Measurements from ENCODE around the gene EFHC2. TPM values are rescaled to one million over a fixed set of nuclear protein-coding genes. Genes with fewer than 3 reads are reported as not detected.

The EFHC2 gene
- total RNA-seq, 1 experiment from 2014 or later, result 1.1 TPM

DNA sequence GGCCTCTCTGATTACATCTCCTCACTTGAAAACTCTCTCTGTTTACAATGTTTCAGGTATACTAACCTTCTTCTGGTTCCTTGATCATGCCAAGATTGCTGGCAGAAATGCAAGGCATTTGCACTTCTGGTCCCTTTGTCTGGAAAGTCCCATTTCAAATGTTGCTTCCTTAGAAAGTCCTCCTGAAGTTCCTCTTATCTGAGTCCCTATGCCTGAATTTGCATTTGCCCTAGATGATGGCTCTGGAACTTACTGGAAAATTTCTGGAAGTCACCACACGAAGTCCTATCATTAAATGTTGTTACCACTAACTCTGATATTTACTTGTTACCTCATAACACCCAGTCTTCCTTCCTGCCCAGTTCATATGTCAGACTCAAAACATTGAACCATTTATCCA is 176.4 kb downstream of the EFHC2 start:
- no peak overlapping the region for H2BK5ac ChIP-seq (ENCODE audit: insufficient read length, low read length)
- H3K4me2 ChIP-seq (ENCODE audit: insufficient read depth, insufficient read length, low read length), result no peak overlapping the region
- no peak overlapping the region for H2BK12ac ChIP-seq (ENCODE audit: insufficient read length, low read depth, low read length)
- TF ChIP-seq, protein P1, sequence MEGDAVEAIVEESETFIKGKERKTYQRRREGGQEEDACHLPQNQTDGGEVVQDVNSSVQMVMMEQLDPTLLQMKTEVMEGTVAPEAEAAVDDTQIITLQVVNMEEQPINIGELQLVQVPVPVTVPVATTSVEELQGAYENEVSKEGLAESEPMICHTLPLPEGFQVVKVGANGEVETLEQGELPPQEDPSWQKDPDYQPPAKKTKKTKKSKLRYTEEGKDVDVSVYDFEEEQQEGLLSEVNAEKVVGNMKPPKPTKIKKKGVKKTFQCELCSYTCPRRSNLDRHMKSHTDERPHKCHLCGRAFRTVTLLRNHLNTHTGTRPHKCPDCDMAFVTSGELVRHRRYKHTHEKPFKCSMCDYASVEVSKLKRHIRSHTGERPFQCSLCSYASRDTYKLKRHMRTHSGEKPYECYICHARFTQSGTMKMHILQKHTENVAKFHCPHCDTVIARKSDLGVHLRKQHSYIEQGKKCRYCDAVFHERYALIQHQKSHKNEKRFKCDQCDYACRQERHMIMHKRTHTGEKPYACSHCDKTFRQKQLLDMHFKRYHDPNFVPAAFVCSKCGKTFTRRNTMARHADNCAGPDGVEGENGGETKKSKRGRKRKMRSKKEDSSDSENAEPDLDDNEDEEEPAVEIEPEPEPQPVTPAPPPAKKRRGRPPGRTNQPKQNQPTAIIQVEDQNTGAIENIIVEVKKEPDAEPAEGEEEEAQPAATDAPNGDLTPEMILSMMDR (conservative IDR thresholded peaks at IDR 0.05), result no peak
- no peak overlapping the region for H4K91ac ChIP-seq (ENCODE audit: insufficient read length, low read depth, low read length)
- peaks cover 4 to 10% (median 6%) of the 10 kb centered on the region in 3 experiments for H3K36me3 Mint-ChIP-seq (ENCODE audit: insufficient read depth in 1 of 3, low read depth in 3 of 3)
- H3K4me3 Mint-ChIP-seq, result no peak overlapping the region
- peaks cover 60 to 62% of the 10 kb centered on the region in 2 experiments for H3K9me3 Mint-ChIP-seq
- DNase-seq, result no peak
- no peak overlapping the region for H3K4ac ChIP-seq (ENCODE audit: low read depth, low read length)
- no peak overlapping the region for H2AFZ ChIP-seq (ENCODE audit: low read length)
- no peak overlapping the region for H3K27ac Mint-ChIP-seq
- H3K56ac ChIP-seq (ENCODE audit: insufficient read length, low read depth, low read length), result no peak overlapping the region
- no peaks in the 10 kb centered on the region for H3K27me3 ChIP-seq (ENCODE audit: insufficient read depth, low read length)
- H4K20me1 ChIP-seq (ENCODE audit: control insufficient read depth, insufficient read depth, insufficient read length), result no peaks in the 10 kb centered on the region
- H3K18ac ChIP-seq (ENCODE audit: insufficient read length, low read depth, low read length), result no peak overlapping the region
- no peaks in the 10 kb centered on the region; the same call in 1 of the 2 replicates for H3K27me3 Mint-ChIP-seq (ENCODE audit: low read depth)
- H2BK15ac ChIP-seq (ENCODE audit: low read depth, low read length), result no peak overlapping the region
- H3K23me2 ChIP-seq (ENCODE audit: insufficient read length, low read depth, low read length, poor library complexity, severe bottlenecking), result no peaks in the 10 kb centered on the region
- WGBS (ENCODE audit: extremely low coverage, insufficient read length, low lambda C conversion rate), result no CpG with 5 or more reads among the region's 1 CpG
- H3K14ac ChIP-seq (ENCODE audit: insufficient read depth, low read length), result no peak overlapping the region
- no peak overlapping the region for H4K5ac ChIP-seq (ENCODE audit: insufficient read length, low read depth, low read length)
- H4K8ac ChIP-seq (replicated peaks; ENCODE audit: insufficient read length, low read depth, low read length), result no peak overlapping the region
- no peak overlapping the region for H3K27ac ChIP-seq (ENCODE audit: insufficient read length, low read depth, low read length)
- H3K23ac ChIP-seq (ENCODE audit: insufficient read length, low read depth, low read length), result no peak overlapping the region
- peaks cover 25% of the 10 kb centered on the region for H3K9me3 ChIP-seq (ENCODE audit: control insufficient read depth, low read depth, low read length)
- H2AK5ac ChIP-seq (ENCODE audit: insufficient read length, low read length), result no peak overlapping the region
- H3K79me2 ChIP-seq (ENCODE audit: insufficient read depth, low read length), result no peaks in the 10 kb centered on the region
- H2BK20ac ChIP-seq (ENCODE audit: low read depth, low read length, poor library complexity, severe bottlenecking), result no peak overlapping the region
- H3K4me1 Mint-ChIP-seq, result no peaks in the 10 kb centered on the region
- H2BK120ac ChIP-seq (ENCODE audit: low read depth, low read length, poor library complexity, severe bottlenecking), result no peak overlapping the region
- no peak overlapping the region for H3K9ac ChIP-seq (ENCODE audit: extremely low read depth, insufficient read length, low read length)
- no peaks in the 10 kb centered on the region for H3K4me1 ChIP-seq (ENCODE audit: insufficient read depth, low read length)
- no peak overlapping the region for H3T11ph ChIP-seq (ENCODE audit: low read length)
- H3K79me1 ChIP-seq (ENCODE audit: insufficient read depth, low read depth, low read length, poor library complexity, severe bottlenecking), result no peaks in the 10 kb centered on the region
